Memory B cell (primary cell): Measurements from ENCODE around the gene MRPL48.
"Not testable (repeated sequence)": the region's sequence is repeated elsewhere in the genome, so short reads cannot be mapped to it uniquely, and the experiment has no call there.

Experiments used
- ATAC-seq: fragments of 150-1000 bp; cut with Tn5 transposase; 2 replicates; pipeline ENCODE4 v1.10.0; 2021; ENCODE audit warnings: low read depth, mild to moderate bottlenecking, moderate library complexity
- DNase-seq, 2 donors: peaks; one replicate each; pipeline ENCODE4 v3.0.0; 2022; ENCODE audit warnings: low spot score in 2 of 2
- H3K27ac Mint-ChIP-seq: one replicate; pipeline ENCODE4 v1.8.0; 2022; ENCODE audit warnings: mild to moderate bottlenecking, moderate library complexity, mixed read lengths
- H3K27me3 Mint-ChIP-seq: one replicate; pipeline ENCODE4 v1.8.0; 2022; ENCODE audit warnings: mixed read lengths
- H3K36me3 Mint-ChIP-seq: one replicate; pipeline ENCODE4 v1.8.0; 2022; ENCODE audit warnings: mild to moderate bottlenecking, mixed read lengths
- H3K4me1 Mint-ChIP-seq: one replicate; pipeline ENCODE4 v1.8.0; 2022; ENCODE audit warnings: mixed read lengths
- H3K4me3 Mint-ChIP-seq: one replicate; pipeline ENCODE4 v1.8.0; 2022; ENCODE audit warnings: mild to moderate bottlenecking, moderate library complexity, mixed read lengths
- H3K9me3 Mint-ChIP-seq: one replicate; pipeline ENCODE4 v1.8.0; 2022; ENCODE audit warnings: mixed read lengths

MRPL48 gene

GRCh38 chr11:73787643-73788558 lies at the start of gene MRPL48:
Gene MRPL48 (plus strand): TSS chr11:73787874. CDS start chr11:73787972, 98 bp downstream.
- Mint-ChIP-seq H3K27me3 (no peaks in the 10 kb centered on the region), H3K36me3 (peaks cover 1% of the 10 kb centered on the region), H3K4me3 (peak within 1 kb of the TSS; percentile 97), H3K27ac (peak within 1 kb of the TSS; percentile 95), H3K4me1 (peaks cover 3% of the 10 kb centered on the region), H3K9me3 (no peaks in the 10 kb centered on the region)
- ATAC-seq = peak; percentile 99
- peak; percentile 83 to 84 for DNase-seq

GRCh38 chr11:73743045-73743444 lies 44.6 kb upstream of the MRPL48 start:
- H3K9me3 Mint-ChIP-seq = no peaks in the 10 kb centered on the region
- H3K36me3 Mint-ChIP-seq = peaks cover 3% of the 10 kb centered on the region
- peaks cover 12% of the 10 kb centered on the region for H3K4me1 Mint-ChIP-seq
- no peak overlapping the region for H3K27ac Mint-ChIP-seq
- no peaks in the 10 kb centered on the region for H3K27me3 Mint-ChIP-seq
- H3K4me3 Mint-ChIP-seq = no peak overlapping the region
- ATAC-seq (no peak), DNase-seq (no peak)

GRCh38 chr11:73746701-73747100 lies 41.0 kb upstream of the MRPL48 start:
- Mint-ChIP-seq H3K9me3 (no peaks in the 10 kb centered on the region), H3K27me3 (no peaks in the 10 kb centered on the region), H3K4me1 (peaks cover 17% of the 10 kb centered on the region), H3K4me3 (no peak overlapping the region), H3K36me3 (peaks cover 4% of the 10 kb centered on the region), H3K27ac (no peak overlapping the region)
- no peak for DNase-seq
- ATAC-seq = no peak

GRCh38 chr11:73747762-73748161 lies 39.9 kb upstream of the MRPL48 start:
- Mint-ChIP-seq H3K4me1 (peaks cover 19% of the 10 kb centered on the region), H3K9me3 (no peaks in the 10 kb centered on the region), H3K36me3 (peaks cover 7% of the 10 kb centered on the region), H3K27me3 (no peaks in the 10 kb centered on the region), H3K4me3 (no peak overlapping the region), H3K27ac (no peak overlapping the region)
- no peak for ATAC-seq
- DNase-seq = no peak

GRCh38 chr11:73748300-73748699 lies 39.4 kb upstream of the MRPL48 start:
- H3K27ac Mint-ChIP-seq = no peak overlapping the region
- H3K4me1 Mint-ChIP-seq = peaks cover 18% of the 10 kb centered on the region
- peaks cover 7% of the 10 kb centered on the region for H3K36me3 Mint-ChIP-seq
- no peaks in the 10 kb centered on the region for H3K9me3 Mint-ChIP-seq
- no peaks in the 10 kb centered on the region for H3K27me3 Mint-ChIP-seq
- ATAC-seq (no peak), DNase-seq (no peak)
- no peak overlapping the region for H3K4me3 Mint-ChIP-seq

- Mint-ChIP-seq H3K9me3 (no peaks in the 10 kb centered on the region), H3K4me3 (no peak overlapping the region), H3K36me3 (peaks cover 3% of the 10 kb centered on the region), H3K4me1 (peaks cover 15% of the 10 kb centered on the region), H3K27ac (no peak overlapping the region), H3K27me3 (no peaks in the 10 kb centered on the region)
- DNase-seq (no peak), ATAC-seq (no peak)
These were observed 38.6 kb upstream of the MRPL48 start for GRCh38 chr11:73749118-73749517.

GRCh38 chr11:73750228-73750627 lies 37.4 kb upstream of the MRPL48 start:
- DNase-seq = no peak
- Mint-ChIP-seq H3K4me3 (no peak overlapping the region), H3K27me3 (no peaks in the 10 kb centered on the region), H3K27ac (no peak overlapping the region), H3K9me3 (no peaks in the 10 kb centered on the region), H3K36me3 (peaks cover 3% of the 10 kb centered on the region), H3K4me1 (peaks cover 15% of the 10 kb centered on the region)
- no peak for ATAC-seq

- H3K9me3 Mint-ChIP-seq, DNase-seq, H3K27ac Mint-ChIP-seq, H3K27me3 Mint-ChIP-seq, ATAC-seq, H3K36me3 Mint-ChIP-seq, H3K4me3 Mint-ChIP-seq: not testable (repeated sequence)
- peaks cover 17% of the 10 kb centered on the region for H3K4me1 Mint-ChIP-seq
These were observed 36.8 kb upstream of the MRPL48 start for GRCh38 chr11:73750862-73751261.

GRCh38 chr11:73752216-73752867 lies 35.3 kb upstream of the MRPL48 start:
- no peak for DNase-seq
- Mint-ChIP-seq H3K36me3 (peaks cover 5% of the 10 kb centered on the region), H3K27ac (no peak overlapping the region), H3K4me3 (no peak overlapping the region), H3K9me3 (no peaks in the 10 kb centered on the region), H3K4me1 (peaks cover 15% of the 10 kb centered on the region), H3K27me3 (no peaks in the 10 kb centered on the region)
- ATAC-seq = no peak

GRCh38 chr11:73752903-73753302 lies 34.8 kb upstream of the MRPL48 start:
- Mint-ChIP-seq H3K4me1 (peaks cover 11% of the 10 kb centered on the region), H3K27ac (no peak overlapping the region), H3K4me3 (no peak overlapping the region), H3K36me3 (peaks cover 5% of the 10 kb centered on the region), H3K9me3 (no peaks in the 10 kb centered on the region), H3K27me3 (no peaks in the 10 kb centered on the region)
- DNase-seq (no peak), ATAC-seq (no peak)

GRCh38 chr11:73753938-73754337 lies 33.7 kb upstream of the MRPL48 start:
- no peak overlapping the region for H3K27ac Mint-ChIP-seq
- H3K36me3 Mint-ChIP-seq = peaks cover 5% of the 10 kb centered on the region

GRCh38 chr11:73755670-73756069 lies 32.0 kb upstream of the MRPL48 start:
- Mint-ChIP-seq H3K36me3 (peaks cover 5% of the 10 kb centered on the region), H3K4me3 (no peak overlapping the region), H3K9me3 (no peaks in the 10 kb centered on the region), H3K27me3 (no peaks in the 10 kb centered on the region), H3K4me1 (peaks cover 27% of the 10 kb centered on the region), H3K27ac (no peak overlapping the region)
- no peak for DNase-seq
- ATAC-seq = no peak

More at GRCh38 chr11:73753938-73754337, 33.7 kb upstream of the MRPL48 start:
- ATAC-seq (no peak), DNase-seq (no peak)
- Mint-ChIP-seq H3K27me3 (no peaks in the 10 kb centered on the region), H3K4me3 (no peak overlapping the region), H3K9me3 (no peaks in the 10 kb centered on the region), H3K4me1 (peaks cover 16% of the 10 kb centered on the region)

GRCh38 chr11:73757598-73757997 lies 30.1 kb upstream of the MRPL48 start:
- no peak overlapping the region for H3K27ac Mint-ChIP-seq
- H3K4me1 Mint-ChIP-seq = peaks cover 24% of the 10 kb centered on the region
- H3K27me3 Mint-ChIP-seq = no peaks in the 10 kb centered on the region
- peaks cover 1% of the 10 kb centered on the region for H3K36me3 Mint-ChIP-seq
- H3K4me3 Mint-ChIP-seq = no peak overlapping the region
- DNase-seq (no peak), ATAC-seq (no peak)
- no peaks in the 10 kb centered on the region for H3K9me3 Mint-ChIP-seq

GRCh38 chr11:73758451-73758850 lies 29.2 kb upstream of the MRPL48 start:
- H3K9me3 Mint-ChIP-seq = no peaks in the 10 kb centered on the region
- no peaks in the 10 kb centered on the region for H3K27me3 Mint-ChIP-seq
- peak overlapping the region; percentile 39 for H3K4me3 Mint-ChIP-seq
- no peak overlapping the region for H3K27ac Mint-ChIP-seq
- peaks cover 24% of the 10 kb centered on the region for H3K4me1 Mint-ChIP-seq
- DNase-seq (no peak), ATAC-seq (no peak)
- peaks cover 1% of the 10 kb centered on the region for H3K36me3 Mint-ChIP-seq
